DOHH2 (cell line): Measurements from ENCODE around the gene TAF1C.

ENCODE experiments used
- EZH2phosphoT487 ChIP-seq: fragments of 200-600 bp; sonication (generic); IDR thresholded peaks from 2 replicates; pipeline ENCODE4 v1.6.1; 2017; ENCODE audit warnings: borderline replicate concordance, mild to moderate bottlenecking, antibody characterized with exemption, low read length, moderate library complexity, mixed read lengths
- TF ChIP-seq, protein P1 (sequence below): fragments of 200-600 bp; sonication (generic); IDR thresholded peaks from one replicate; pipeline ENCODE4 v1.5.1; 2014; ENCODE audit warnings: antibody characterized with exemption, mild to moderate bottlenecking, low read depth, low read length; ENCODE audit not compliant: poor library complexity, severe bottlenecking

DNA sequence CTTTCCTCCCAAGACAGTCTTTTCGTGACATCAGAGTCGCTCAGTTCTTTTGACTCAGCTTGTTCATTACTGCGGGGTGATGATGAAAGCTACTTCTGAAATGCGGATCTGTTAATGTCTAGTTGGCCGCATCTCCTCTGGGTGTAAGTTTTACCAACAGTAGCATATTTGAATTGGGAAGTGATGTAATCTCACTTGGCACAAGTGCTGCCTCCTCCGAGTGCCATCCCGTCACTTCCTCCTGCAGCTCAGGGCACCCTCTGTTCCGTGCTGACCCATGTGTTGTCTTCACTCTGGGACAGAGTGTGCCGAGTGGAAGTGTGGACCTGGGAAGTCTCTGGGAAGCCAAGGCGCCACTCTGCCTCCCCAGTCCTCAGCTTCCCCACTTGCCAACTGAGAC lies 13.0 kb upstream of the TAF1C start:
- TF ChIP-seq, protein P1, sequence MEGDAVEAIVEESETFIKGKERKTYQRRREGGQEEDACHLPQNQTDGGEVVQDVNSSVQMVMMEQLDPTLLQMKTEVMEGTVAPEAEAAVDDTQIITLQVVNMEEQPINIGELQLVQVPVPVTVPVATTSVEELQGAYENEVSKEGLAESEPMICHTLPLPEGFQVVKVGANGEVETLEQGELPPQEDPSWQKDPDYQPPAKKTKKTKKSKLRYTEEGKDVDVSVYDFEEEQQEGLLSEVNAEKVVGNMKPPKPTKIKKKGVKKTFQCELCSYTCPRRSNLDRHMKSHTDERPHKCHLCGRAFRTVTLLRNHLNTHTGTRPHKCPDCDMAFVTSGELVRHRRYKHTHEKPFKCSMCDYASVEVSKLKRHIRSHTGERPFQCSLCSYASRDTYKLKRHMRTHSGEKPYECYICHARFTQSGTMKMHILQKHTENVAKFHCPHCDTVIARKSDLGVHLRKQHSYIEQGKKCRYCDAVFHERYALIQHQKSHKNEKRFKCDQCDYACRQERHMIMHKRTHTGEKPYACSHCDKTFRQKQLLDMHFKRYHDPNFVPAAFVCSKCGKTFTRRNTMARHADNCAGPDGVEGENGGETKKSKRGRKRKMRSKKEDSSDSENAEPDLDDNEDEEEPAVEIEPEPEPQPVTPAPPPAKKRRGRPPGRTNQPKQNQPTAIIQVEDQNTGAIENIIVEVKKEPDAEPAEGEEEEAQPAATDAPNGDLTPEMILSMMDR = no peak
- TF ChIP-seq EZH2phosphoT487 = no peak
